ENCODE results near the gene DPH2. TPM values are rescaled to one million over a fixed set of nuclear protein-coding genes. Genes with fewer than 3 reads are reported as not detected.

DPH2 gene
- total RNA-seq, 2 experiments from 2014 or later = 28.6 to 42.1 TPM

DNA sequence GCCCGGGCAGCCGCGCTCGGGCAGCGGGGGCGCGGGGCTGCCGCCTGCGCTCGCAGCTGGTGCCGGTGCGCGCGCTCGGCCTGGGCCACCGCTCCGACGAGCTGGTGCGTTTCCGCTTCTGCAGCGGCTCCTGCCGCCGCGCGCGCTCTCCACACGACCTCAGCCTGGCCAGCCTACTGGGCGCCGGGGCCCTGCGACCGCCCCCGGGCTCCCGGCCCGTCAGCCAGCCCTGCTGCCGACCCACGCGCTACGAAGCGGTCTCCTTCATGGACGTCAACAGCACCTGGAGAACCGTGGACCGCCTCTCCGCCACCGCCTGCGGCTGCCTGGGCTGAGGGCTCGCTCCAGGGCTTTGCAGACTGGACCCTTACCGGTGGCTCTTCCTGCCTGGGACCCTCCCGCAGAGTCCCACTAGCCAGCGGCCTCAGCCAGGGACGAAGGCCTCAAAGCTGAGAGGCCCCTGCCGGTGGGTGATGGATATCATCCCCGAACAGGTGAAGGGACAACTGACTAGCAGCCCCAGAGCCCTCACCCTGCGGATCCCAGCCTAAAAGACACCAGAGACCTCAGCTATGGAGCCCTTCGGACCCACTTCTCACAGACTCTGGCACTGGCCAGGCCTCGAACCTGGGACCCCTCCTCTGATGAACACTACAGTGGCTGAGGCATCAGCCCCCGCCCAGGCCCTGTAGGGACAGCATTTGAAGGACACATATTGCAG lies 33.2 kb upstream of the DPH2 start:
- POLR2A ChIA-PET = no interaction called here

DNA sequence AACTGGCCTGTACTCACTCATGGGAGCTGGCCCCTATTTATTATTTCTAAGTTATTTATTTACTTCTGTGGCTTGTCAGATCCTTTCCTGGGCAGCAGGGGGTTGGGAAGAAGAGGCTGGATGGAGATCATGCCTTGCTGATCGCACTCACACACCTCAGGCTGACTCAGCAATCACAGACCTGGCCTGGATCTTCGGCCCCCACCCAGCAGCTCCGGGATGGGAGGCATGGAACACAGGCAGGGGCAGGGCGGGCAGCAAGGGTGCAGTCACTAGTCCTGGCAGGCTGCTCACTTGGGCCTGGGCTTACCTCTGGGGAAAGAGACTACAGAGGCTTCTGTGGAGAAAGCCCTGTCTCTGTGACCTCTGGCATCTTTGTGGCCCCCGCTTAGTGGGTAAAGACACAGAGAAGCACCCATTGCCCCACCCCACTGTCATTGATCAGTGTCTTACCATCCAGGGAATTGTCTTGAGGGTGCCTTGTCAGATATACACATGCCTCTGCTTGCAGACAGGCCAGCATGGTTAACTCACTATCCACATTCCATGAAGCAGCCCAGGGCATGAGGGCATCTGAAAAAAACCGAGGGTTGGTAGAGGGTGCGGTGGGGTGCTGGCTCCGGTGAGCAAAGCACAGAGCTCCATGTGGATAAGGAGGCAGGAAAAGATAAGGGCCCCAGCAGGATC lies 32.5 kb upstream of the DPH2 start:
- Histone ChIP-seq H3K4me2 (ENCODE audit: low read length) (no peak overlapping the region), H2AFZ (ENCODE audit: low read length) (no peak overlapping the region), H3K9me3 (ENCODE audit: low read length) (no peaks in the 10 kb centered on the region), H3K4me3 (ENCODE audit: low read depth, low read length, poor library complexity, severe bottlenecking) (no peak overlapping the region), H3K79me2 (ENCODE audit: insufficient read depth, low read depth, low read length) (no peaks in the 10 kb centered on the region), H4K20me1 (ENCODE audit: insufficient read depth, low read length) (no peaks in the 10 kb centered on the region), H3K4me1 (ENCODE audit: insufficient read depth, low read length, poor library complexity, severe bottlenecking) (no peaks in the 10 kb centered on the region), H3K27ac (ENCODE audit: low read depth, low read length, poor library complexity, severe bottlenecking) (no peak overlapping the region), H3K36me3 (ENCODE audit: insufficient read depth, low read length) (no peaks in the 10 kb centered on the region), H3K9me2 (ENCODE audit: insufficient read depth, low read length) (no peaks in the 10 kb centered on the region)
- intact Hi-C loops (cut with micrococcal nuclease; ENCODE audit: unreplicated experiment) = no loop called here
- TF ChIP-seq EZH2phosphoT487 (IDR thresholded peaks at IDR 0.05; ENCODE audit: borderline replicate concordance, low read depth, low read length) = no peak
- TF ChIP-seq, protein P1, sequence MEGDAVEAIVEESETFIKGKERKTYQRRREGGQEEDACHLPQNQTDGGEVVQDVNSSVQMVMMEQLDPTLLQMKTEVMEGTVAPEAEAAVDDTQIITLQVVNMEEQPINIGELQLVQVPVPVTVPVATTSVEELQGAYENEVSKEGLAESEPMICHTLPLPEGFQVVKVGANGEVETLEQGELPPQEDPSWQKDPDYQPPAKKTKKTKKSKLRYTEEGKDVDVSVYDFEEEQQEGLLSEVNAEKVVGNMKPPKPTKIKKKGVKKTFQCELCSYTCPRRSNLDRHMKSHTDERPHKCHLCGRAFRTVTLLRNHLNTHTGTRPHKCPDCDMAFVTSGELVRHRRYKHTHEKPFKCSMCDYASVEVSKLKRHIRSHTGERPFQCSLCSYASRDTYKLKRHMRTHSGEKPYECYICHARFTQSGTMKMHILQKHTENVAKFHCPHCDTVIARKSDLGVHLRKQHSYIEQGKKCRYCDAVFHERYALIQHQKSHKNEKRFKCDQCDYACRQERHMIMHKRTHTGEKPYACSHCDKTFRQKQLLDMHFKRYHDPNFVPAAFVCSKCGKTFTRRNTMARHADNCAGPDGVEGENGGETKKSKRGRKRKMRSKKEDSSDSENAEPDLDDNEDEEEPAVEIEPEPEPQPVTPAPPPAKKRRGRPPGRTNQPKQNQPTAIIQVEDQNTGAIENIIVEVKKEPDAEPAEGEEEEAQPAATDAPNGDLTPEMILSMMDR (conservative IDR thresholded peaks at IDR 0.05; ENCODE audit: low read length) = no peak
- no TSS peak for BruUV-seq (replicated peaks)
- ChIA-PET POLR2A (no interaction called here), CTCF (ENCODE audit: unreplicated experiment) (no interaction called here)
- no peak for DNase-seq (ENCODE audit: low spot score)

More for the DNA sequence above, 33.2 kb upstream of the DPH2 start:
- H2AFZ ChIP-seq (ENCODE audit: low read length) = no peak overlapping the region
- H3K4me3 ChIP-seq (ENCODE audit: low read depth, low read length, poor library complexity, severe bottlenecking) = no peak overlapping the region
- no peaks in the 10 kb centered on the region for H3K36me3 ChIP-seq (ENCODE audit: insufficient read depth, low read length)
- no peak overlapping the region for H3K27ac ChIP-seq (ENCODE audit: low read depth, low read length, poor library complexity, severe bottlenecking)
- no peak overlapping the region for H3K4me2 ChIP-seq (ENCODE audit: low read length)
- CTCF ChIA-PET (ENCODE audit: unreplicated experiment) = no interaction called here
- no TSS peak for BruUV-seq (replicated peaks)
- DNase-seq (ENCODE audit: low spot score) = no peak
- no peaks in the 10 kb centered on the region for H3K4me1 ChIP-seq (ENCODE audit: insufficient read depth, low read length, poor library complexity, severe bottlenecking)
- H3K79me2 ChIP-seq (ENCODE audit: insufficient read depth, low read depth, low read length) = no peaks in the 10 kb centered on the region
- no peaks in the 10 kb centered on the region for H3K9me2 ChIP-seq (ENCODE audit: insufficient read depth, low read length)
- no peak for TF ChIP-seq EZH2phosphoT487 (IDR thresholded peaks at IDR 0.05; ENCODE audit: borderline replicate concordance, low read depth, low read length)
- TF ChIP-seq, protein P1 (conservative IDR thresholded peaks at IDR 0.05; ENCODE audit: low read length) = no peak
- intact Hi-C loops (cut with micrococcal nuclease; ENCODE audit: unreplicated experiment) = no loop called here
- H3K9me3 ChIP-seq (ENCODE audit: low read length) = no peaks in the 10 kb centered on the region
- H4K20me1 ChIP-seq (ENCODE audit: insufficient read depth, low read length) = no peaks in the 10 kb centered on the region

DNA sequence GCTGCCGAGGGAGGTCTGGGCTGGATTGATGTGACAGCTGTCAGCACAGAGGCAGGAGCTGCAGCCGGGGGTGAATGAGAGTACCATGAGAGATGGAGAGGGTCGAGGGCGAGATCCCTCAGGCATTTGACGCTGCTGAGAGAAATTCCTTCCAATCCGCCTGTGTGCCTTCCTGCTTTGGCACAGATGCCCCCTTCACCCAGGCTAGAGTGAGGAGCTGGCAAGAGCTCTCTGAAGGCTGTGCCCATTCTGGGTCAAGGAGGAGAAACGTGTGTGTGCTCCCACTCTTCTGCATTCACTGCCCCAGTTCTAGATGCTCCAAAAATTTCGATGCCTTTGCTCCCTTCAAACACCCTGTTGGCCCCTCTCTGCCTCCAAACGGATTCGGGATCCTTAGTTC lies 31.4 kb upstream of the DPH2 start:
- ChIA-PET POLR2A (no interaction called here), CTCF (ENCODE audit: unreplicated experiment) (no interaction called here)
- Histone ChIP-seq H3K27ac (ENCODE audit: low read depth, low read length, poor library complexity, severe bottlenecking) (no peak overlapping the region), H3K4me3 (ENCODE audit: low read depth, low read length, poor library complexity, severe bottlenecking) (no peak overlapping the region), H3K4me2 (ENCODE audit: low read length) (no peak overlapping the region), H3K79me2 (ENCODE audit: insufficient read depth, low read depth, low read length) (no peaks in the 10 kb centered on the region), H3K9me2 (ENCODE audit: insufficient read depth, low read length) (no peaks in the 10 kb centered on the region), H3K9me3 (ENCODE audit: low read length) (no peaks in the 10 kb centered on the region), H3K4me1 (ENCODE audit: insufficient read depth, low read length, poor library complexity, severe bottlenecking) (no peaks in the 10 kb centered on the region), H4K20me1 (ENCODE audit: insufficient read depth, low read length) (no peaks in the 10 kb centered on the region), H2AFZ (ENCODE audit: low read length) (no peak overlapping the region), H3K36me3 (ENCODE audit: insufficient read depth, low read length) (no peaks in the 10 kb centered on the region)
- BruUV-seq (replicated peaks) = no TSS peak
- DNase-seq (ENCODE audit: low spot score) = no peak
- TF ChIP-seq, protein P1 (conservative IDR thresholded peaks at IDR 0.05; ENCODE audit: low read length) = no peak
- TF ChIP-seq EZH2phosphoT487 (IDR thresholded peaks at IDR 0.05; ENCODE audit: borderline replicate concordance, low read depth, low read length) = no peak
- intact Hi-C loops (cut with micrococcal nuclease; ENCODE audit: unreplicated experiment) = no loop called here

Data from OCI-LY7 (cell line).